HCT116 (cell line): ENCODE data around the gene MAML2. TPM values are rescaled to one million over a fixed set of nuclear protein-coding genes. Genes with fewer than 3 reads are reported as not detected.

Source experiments
- ATAC-seq: fragments of 200-7000 bp; cut with Tn5 transposase; 2 replicates; pipeline ENCODE4 v1.9.1; 2020; ENCODE audit warnings: mild to moderate bottlenecking, moderate library complexity
- BruUV-seq: library from RNA; stranded (reverse); fragments of 400-500 nt; replicated peaks from 2 replicates; lab custom pipeline; 2021; lab: Mats Ljungman, UMichigan
- CTCF ChIA-PET: fragments of 300-600 bp; sonication (Branson Sonifier 250); formaldehyde crosslinking; loops from one replicate; lab custom pipeline; 2021; ENCODE audit warnings: antibody characterized with exemption; lab: Charles Lee
- POLR2A ChIA-PET: fragments of 300-600, 350-600 bp; sonication (Branson Sonifier 250); formaldehyde crosslinking; loops from one replicate; lab custom pipeline; 2021; ENCODE audit warnings: antibody characterized with exemption; lab: Charles Lee
- RAD21 ChIA-PET, 2 experiments: fragments of 300-600 bp; sonication (Branson Sonifier 250); formaldehyde crosslinking; loops; one replicate each; lab custom pipeline; 2023; ENCODE audit warnings: low total read pairs in 2 of 2; ENCODE audit not compliant: uncharacterized antibody in 2 of 2, unreplicated experiment in 2 of 2, low non-redundant PET in 1 of 2; lab: Charles Lee
- DNase-seq: peaks from one replicate; pipeline ENCODE4 v3.0.0-alpha.2; 2010; ENCODE audit warnings: low read depth, low spot score
- H2AFZ ChIP-seq: fragments of 200-600 bp; shearing (Covaris generic), sonication (generic); 2 replicates; pipeline ENCODE4 v1.6.1; 2017; ENCODE audit warnings: low read depth, mixed run types, mixed read lengths, antibody characterized with exemption, low read length; ENCODE audit not compliant: poor library complexity, severe bottlenecking
- H3K27ac ChIP-seq: 2 replicates; pipeline ENCODE4 v1.5.1; 2012; ENCODE audit warnings: low read depth, low read length
- H3K27me3 ChIP-seq: fragments of 200-600 bp; sonication (generic); 2 replicates; pipeline ENCODE4 v1.6.1; 2016; ENCODE audit warnings: mixed run types, low read length, mixed read lengths; ENCODE audit not compliant: insufficient read depth
- H3K36me3 ChIP-seq, 2 experiments: fragments of 200-500 bp in 1 of 2; fragments of 200-600 bp in 1 of 2; sonication (Bioruptor generic) in 1 of 2; sonication (generic) in 1 of 2; 2 replicates each; pipeline versions ENCODE4 v1.5.1 to v1.6.1; 2014 to 2016; ENCODE audit warnings: low read length in 2 of 2, inconsistent platforms in 1 of 2, mixed read lengths in 1 of 2, mixed run types in 1 of 2; ENCODE audit not compliant: insufficient read depth in 2 of 2, control insufficient read depth in 1 of 2
- H3K4me1 ChIP-seq, 2 experiments: fragments of 200-600 bp in 1 of 2; sonication (generic) in 1 of 2; 2 replicates each; pipeline versions ENCODE4 v1.5.1 to v1.6.1; 2012 to 2017; ENCODE audit warnings: low read length in 2 of 2, inconsistent platforms in 1 of 2, mild to moderate bottlenecking in 1 of 2, mixed read lengths in 1 of 2, mixed run types in 1 of 2, moderate library complexity in 1 of 2; ENCODE audit not compliant: insufficient read depth in 2 of 2, control insufficient read depth in 1 of 2
- H3K4me2 ChIP-seq: fragments of 200-600 bp; sonication (generic); 2 replicates; pipeline ENCODE4 v1.6.1; 2017; ENCODE audit warnings: mixed run types, low read length, mixed read lengths
- H3K4me3 ChIP-seq, 2 experiments: fragments of 200-600 bp in 1 of 2; sonication (generic) in 1 of 2; replicated peaks in 1 of 2; 2 replicates each; pipeline ENCODE4 v1.5.1; 2011 to 2016; ENCODE audit warnings: low read length in 2 of 2, control low read depth in 1 of 2, low read depth in 1 of 2, mild to moderate bottlenecking in 1 of 2, mixed read lengths in 1 of 2, mixed run types in 1 of 2
- H3K79me2 ChIP-seq: fragments of 200-600 bp; sonication (generic); 2 replicates; pipeline ENCODE4 v1.6.1; 2017; ENCODE audit warnings: mild to moderate bottlenecking, mixed run types, low read length, moderate library complexity, mixed read lengths; ENCODE audit not compliant: insufficient read depth
- H3K9ac ChIP-seq: fragments of 200-600 bp; sonication (generic); 2 replicates; pipeline ENCODE4 v1.6.1; 2016; ENCODE audit warnings: low read length, mixed read lengths
- H3K9me2 ChIP-seq: fragments of 200-600 bp; sonication (generic), shearing (Covaris generic); 2 replicates; pipeline ENCODE4 v1.6.1; 2017; ENCODE audit warnings: mixed run types, mild to moderate bottlenecking, moderate library complexity; ENCODE audit not compliant: insufficient read depth
- H3K9me3 ChIP-seq, 2 experiments: fragments of 200-500 bp in 1 of 2; fragments of 200-600 bp in 1 of 2; sonication (Bioruptor generic) in 1 of 2; sonication (generic) in 1 of 2; 2 replicates each; pipeline ENCODE4 v1.6.1; 2014 to 2017; ENCODE audit warnings: low read length in 2 of 2, mixed read lengths in 2 of 2, inconsistent platforms in 1 of 2, low read depth in 1 of 2, mild to moderate bottlenecking in 1 of 2, mixed run types in 1 of 2, moderate library complexity in 1 of 2; ENCODE audit not compliant: control insufficient read depth in 1 of 2, insufficient read depth in 1 of 2
- H4K20me1 ChIP-seq: fragments of 200-600 bp; sonication (generic), shearing (Covaris generic); 2 replicates; pipeline ENCODE4 v1.6.1; 2017; ENCODE audit warnings: mixed run types, mild to moderate bottlenecking, moderate library complexity; ENCODE audit not compliant: insufficient read depth
- CBX3 ChIP-seq: IDR thresholded peaks from 2 replicates; pipeline ENCODE4 v1.6.1; 2012; ENCODE audit warnings: low read depth
- EGR1 ChIP-seq: IDR thresholded peaks from 2 replicates; pipeline ENCODE4 v1.6.1; 2012; ENCODE audit warnings: low read depth
- EZH2 ChIP-seq: fragments of 200-600 bp; sonication (generic); IDR thresholded peaks from 2 replicates; pipeline ENCODE4 v1.6.1; 2017; ENCODE audit warnings: antibody characterized with exemption, mixed run types
- FOSL1 ChIP-seq: IDR thresholded peaks from 2 replicates; pipeline ENCODE4 v1.6.1; 2012; ENCODE audit warnings: low read depth
- JUND ChIP-seq: IDR thresholded peaks from 2 replicates; pipeline ENCODE4 v1.6.1; 2012
- RAD21 ChIP-seq: IDR thresholded peaks from 2 replicates; pipeline ENCODE4 v1.6.1; 2012; ENCODE audit warnings: low read depth, mild to moderate bottlenecking
- SP1 ChIP-seq: IDR thresholded peaks from 2 replicates; pipeline ENCODE4 v1.6.1; 2012; ENCODE audit warnings: low read depth
- ZFX ChIP-seq: fragments of 450-650 bp; IDR thresholded peaks from 2 replicates; pipeline ENCODE4 v1.6.1; 2017
- intact Hi-C: fragments of 100-400 bp; cut with micrococcal nuclease; formaldehyde crosslinking; loops from 2 replicates; pipeline ENCODE4 v1.10.0; 2022
- total RNA-seq: library from RNA; stranded (reverse); gene quantifications from one replicate; pipeline ENCODE4 v1.2.1, GENCODE V29; 2021; ENCODE audit not compliant: unreplicated experiment
- TF ChIP-seq, protein P1 (sequence below): IDR thresholded peaks from 2 replicates; pipeline ENCODE4 v1.6.1; 2012
- TF ChIP-seq, protein P2 (sequence below): IDR thresholded peaks from 2 replicates; pipeline ENCODE4 v1.6.1; 2011; ENCODE audit warnings: mild to moderate bottlenecking, low read length, moderate library complexity; ENCODE audit not compliant: insufficient replicate concordance; ENCODE audit errors: extremely low read depth
- TF ChIP-seq, protein P3 (sequence below), 3 experiments: fragments of 200-600 bp in 1 of 3; sonication (generic) in 1 of 3; IDR thresholded peaks in 2 of 3; conservative IDR thresholded peaks in 1 of 3; 2 replicates each; pipeline ENCODE4 v1.5.1; 2012 to 2017; ENCODE audit warnings: low read depth in 2 of 3, low read length in 2 of 3, antibody characterized with exemption in 1 of 3, borderline replicate concordance in 1 of 3, control low read depth in 1 of 3, mild to moderate bottlenecking in 1 of 3, mixed read lengths in 1 of 3, mixed run types in 1 of 3, moderate library complexity in 1 of 3; ENCODE audit not compliant: insufficient read depth in 1 of 3

The MAML2 gene
- total RNA-seq, 1 experiment from 2014 or later: 2.6 TPM

DNA sequence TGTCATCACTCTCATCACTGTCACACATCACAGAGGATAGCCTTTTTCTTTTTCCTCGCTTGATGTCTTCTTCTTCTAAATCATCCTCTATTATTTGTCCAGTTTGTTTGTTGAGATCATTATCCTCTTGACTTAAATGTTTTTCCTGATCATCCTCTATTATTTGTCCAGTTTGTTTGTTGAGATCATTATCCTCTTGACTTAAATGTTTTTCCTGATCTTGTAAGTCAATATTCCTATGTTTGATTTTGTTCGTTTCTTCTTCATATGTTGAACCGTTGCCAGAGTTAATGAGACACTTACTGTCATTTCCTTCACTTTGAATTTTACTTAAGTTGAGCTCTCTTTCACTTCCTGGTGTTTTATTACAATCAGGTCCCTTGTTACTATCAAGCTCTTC, 41.2 kb upstream of the MAML2 start:
- no peaks in the 10 kb centered on the region for H3K9me2 ChIP-seq
- H2AFZ ChIP-seq: no peak overlapping the region
- BruUV-seq: no TSS peak
- H3K27me3 ChIP-seq: no peaks in the 10 kb centered on the region
- H3K79me2 ChIP-seq: peaks cover 6% of the 10 kb centered on the region
- TF ChIP-seq EGR1 (no peak), CBX3 (no peak), ZFX (no peak), JUND (no peak), EZH2 (no peak), SP1 (no peak), FOSL1 (no peak), RAD21 (no peak)
- TF ChIP-seq, protein P1, sequence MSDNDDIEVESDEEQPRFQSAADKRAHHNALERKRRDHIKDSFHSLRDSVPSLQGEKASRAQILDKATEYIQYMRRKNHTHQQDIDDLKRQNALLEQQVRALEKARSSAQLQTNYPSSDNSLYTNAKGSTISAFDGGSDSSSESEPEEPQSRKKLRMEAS: no peak
- TF ChIP-seq, protein P2, sequence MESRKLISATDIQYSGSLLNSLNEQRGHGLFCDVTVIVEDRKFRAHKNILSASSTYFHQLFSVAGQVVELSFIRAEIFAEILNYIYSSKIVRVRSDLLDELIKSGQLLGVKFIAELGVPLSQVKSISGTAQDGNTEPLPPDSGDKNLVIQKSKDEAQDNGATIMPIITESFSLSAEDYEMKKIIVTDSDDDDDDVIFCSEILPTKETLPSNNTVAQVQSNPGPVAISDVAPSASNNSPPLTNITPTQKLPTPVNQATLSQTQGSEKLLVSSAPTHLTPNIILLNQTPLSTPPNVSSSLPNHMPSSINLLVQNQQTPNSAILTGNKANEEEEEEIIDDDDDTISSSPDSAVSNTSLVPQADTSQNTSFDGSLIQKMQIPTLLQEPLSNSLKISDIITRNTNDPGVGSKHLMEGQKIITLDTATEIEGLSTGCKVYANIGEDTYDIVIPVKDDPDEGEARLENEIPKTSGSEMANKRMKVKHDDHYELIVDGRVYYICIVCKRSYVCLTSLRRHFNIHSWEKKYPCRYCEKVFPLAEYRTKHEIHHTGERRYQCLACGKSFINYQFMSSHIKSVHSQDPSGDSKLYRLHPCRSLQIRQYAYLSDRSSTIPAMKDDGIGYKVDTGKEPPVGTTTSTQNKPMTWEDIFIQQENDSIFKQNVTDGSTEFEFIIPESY: no peak
- TF ChIP-seq, protein P3, sequence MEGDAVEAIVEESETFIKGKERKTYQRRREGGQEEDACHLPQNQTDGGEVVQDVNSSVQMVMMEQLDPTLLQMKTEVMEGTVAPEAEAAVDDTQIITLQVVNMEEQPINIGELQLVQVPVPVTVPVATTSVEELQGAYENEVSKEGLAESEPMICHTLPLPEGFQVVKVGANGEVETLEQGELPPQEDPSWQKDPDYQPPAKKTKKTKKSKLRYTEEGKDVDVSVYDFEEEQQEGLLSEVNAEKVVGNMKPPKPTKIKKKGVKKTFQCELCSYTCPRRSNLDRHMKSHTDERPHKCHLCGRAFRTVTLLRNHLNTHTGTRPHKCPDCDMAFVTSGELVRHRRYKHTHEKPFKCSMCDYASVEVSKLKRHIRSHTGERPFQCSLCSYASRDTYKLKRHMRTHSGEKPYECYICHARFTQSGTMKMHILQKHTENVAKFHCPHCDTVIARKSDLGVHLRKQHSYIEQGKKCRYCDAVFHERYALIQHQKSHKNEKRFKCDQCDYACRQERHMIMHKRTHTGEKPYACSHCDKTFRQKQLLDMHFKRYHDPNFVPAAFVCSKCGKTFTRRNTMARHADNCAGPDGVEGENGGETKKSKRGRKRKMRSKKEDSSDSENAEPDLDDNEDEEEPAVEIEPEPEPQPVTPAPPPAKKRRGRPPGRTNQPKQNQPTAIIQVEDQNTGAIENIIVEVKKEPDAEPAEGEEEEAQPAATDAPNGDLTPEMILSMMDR (IDR thresholded peaks at IDR 0.05 in 2 of 3, conservative IDR thresholded peaks at IDR 0.05 in 1 of 3; ENCODE audit: borderline replicate concordance in 1 of 3, insufficient read depth in 1 of 3, low read depth in 2 of 3, low read length in 2 of 3): no peak
- ChIA-PET CTCF (no interaction called here), RAD21 (no interaction called here), POLR2A (interaction anchor here (0.6 kb wide), 1 partner anchor 19 kb away, joined by 3 read pairs; no protein-coding TSS in a partner anchor)
- ATAC-seq (no peak), DNase-seq (no peak)
- no peak overlapping the region for H3K27ac ChIP-seq
- H3K9ac ChIP-seq: no peak overlapping the region
- H3K36me3 ChIP-seq: no peaks in the 10 kb centered on the region
- H3K9me3 ChIP-seq: no peaks in the 10 kb centered on the region
- peaks cover 3 to 9% of the 10 kb centered on the region in 2 experiments; a peak in 2 of 4 replicates for H3K4me1 ChIP-seq
- H3K4me2 ChIP-seq: no peak overlapping the region
- H3K4me3 ChIP-seq: no peak overlapping the region
- intact Hi-C loops: no loop called here
- H4K20me1 ChIP-seq: no peaks in the 10 kb centered on the region
